Type B pancreatic cell (in vitro differentiated cells): Measurements from ENCODE around the gene KLRC4. TPM values are rescaled to one million over a fixed set of nuclear protein-coding genes. Genes with fewer than 3 reads are reported as not detected.
"Not testable (repeated sequence)": the region's sequence is repeated elsewhere in the genome, so short reads cannot be mapped to it uniquely, and the experiment has no call there.

Experiments
- DNase-seq: peaks from one replicate; pipeline ENCODE4 v3.0.0; 2021; ENCODE audit warnings: mixed read lengths; ENCODE audit not compliant: unreplicated experiment; ENCODE audit errors: extremely low spot score
- H3K27ac Mint-ChIP-seq: 2 replicates; pipeline ENCODE4 v1.8.0; 2021; ENCODE audit warnings: mild to moderate bottlenecking, mixed read lengths
- H3K27me3 Mint-ChIP-seq: 2 replicates; pipeline ENCODE4 v1.8.0; 2021; ENCODE audit warnings: mixed read lengths
- H3K36me3 Mint-ChIP-seq: 2 replicates; pipeline ENCODE4 v1.8.0; 2021; ENCODE audit warnings: mixed read lengths
- H3K4me1 Mint-ChIP-seq: one replicate; pipeline ENCODE4 v1.8.0; 2021; ENCODE audit warnings: mixed read lengths; ENCODE audit not compliant: unreplicated experiment
- H3K4me3 Mint-ChIP-seq: 2 replicates; pipeline ENCODE4 v1.8.0; 2021; ENCODE audit warnings: mild to moderate bottlenecking, mixed read lengths
- H3K9me3 Mint-ChIP-seq: 2 replicates; pipeline ENCODE4 v1.8.0; 2021; ENCODE audit warnings: mixed read lengths
- total RNA-seq: library from RNA; stranded (reverse); gene quantifications from 2 replicates; pipeline ENCODE4 v1.2.1, GENCODE V29; 2021; ENCODE audit warnings: low replicate concordance
- TF ChIP-seq, protein P1 (sequence below): fragments of 200-600 bp; sonication (generic); conservative IDR thresholded peaks from 2 replicates; pipeline ENCODE4 v1.5.0; 2021; ENCODE audit warnings: antibody characterized with exemption, mild to moderate bottlenecking

Gene KLRC4
- total RNA-seq, 1 donor from 2014 or later, result not detected

DNA sequence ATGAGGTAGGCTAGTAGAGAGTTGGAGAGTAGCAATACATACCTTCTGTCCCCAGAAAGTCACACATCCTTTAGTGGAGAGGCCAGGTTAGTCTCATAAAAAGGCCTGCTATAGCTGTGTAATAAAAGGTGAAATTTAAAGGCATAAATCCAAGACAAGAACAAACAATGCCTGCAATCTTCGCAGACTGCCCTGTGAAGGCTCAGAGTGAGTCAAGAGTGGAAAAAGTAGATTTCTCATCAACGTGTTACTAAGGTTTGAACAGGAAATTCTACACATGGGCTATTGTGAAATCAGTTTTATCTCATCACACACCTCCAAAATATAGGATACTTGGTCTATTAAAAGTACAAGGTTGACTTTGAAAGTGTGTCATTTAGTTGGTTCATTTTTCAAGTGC lies 43.6 kb upstream of the KLRC4 start, which contains the start of gene KLRC1:
KLRC1 (minus strand) TSS at position 222 of the 400 bp plus-strand sequence. CDS start 2,221 bp downstream, outside the sequence.
- Mint-ChIP-seq H3K36me3 (peaks cover 3% of the 10 kb centered on the region), H3K9me3 (peaks cover 24% of the 10 kb centered on the region), H3K4me1 (no peaks in the 10 kb centered on the region), H3K27me3 (peaks cover 3% of the 10 kb centered on the region), H3K27ac (no peak within 1 kb of the TSS), H3K4me3 (no peak within 1 kb of the TSS)
- DNase-seq, result no peak
- TF ChIP-seq, protein P1, sequence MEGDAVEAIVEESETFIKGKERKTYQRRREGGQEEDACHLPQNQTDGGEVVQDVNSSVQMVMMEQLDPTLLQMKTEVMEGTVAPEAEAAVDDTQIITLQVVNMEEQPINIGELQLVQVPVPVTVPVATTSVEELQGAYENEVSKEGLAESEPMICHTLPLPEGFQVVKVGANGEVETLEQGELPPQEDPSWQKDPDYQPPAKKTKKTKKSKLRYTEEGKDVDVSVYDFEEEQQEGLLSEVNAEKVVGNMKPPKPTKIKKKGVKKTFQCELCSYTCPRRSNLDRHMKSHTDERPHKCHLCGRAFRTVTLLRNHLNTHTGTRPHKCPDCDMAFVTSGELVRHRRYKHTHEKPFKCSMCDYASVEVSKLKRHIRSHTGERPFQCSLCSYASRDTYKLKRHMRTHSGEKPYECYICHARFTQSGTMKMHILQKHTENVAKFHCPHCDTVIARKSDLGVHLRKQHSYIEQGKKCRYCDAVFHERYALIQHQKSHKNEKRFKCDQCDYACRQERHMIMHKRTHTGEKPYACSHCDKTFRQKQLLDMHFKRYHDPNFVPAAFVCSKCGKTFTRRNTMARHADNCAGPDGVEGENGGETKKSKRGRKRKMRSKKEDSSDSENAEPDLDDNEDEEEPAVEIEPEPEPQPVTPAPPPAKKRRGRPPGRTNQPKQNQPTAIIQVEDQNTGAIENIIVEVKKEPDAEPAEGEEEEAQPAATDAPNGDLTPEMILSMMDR, result no peak

DNA sequence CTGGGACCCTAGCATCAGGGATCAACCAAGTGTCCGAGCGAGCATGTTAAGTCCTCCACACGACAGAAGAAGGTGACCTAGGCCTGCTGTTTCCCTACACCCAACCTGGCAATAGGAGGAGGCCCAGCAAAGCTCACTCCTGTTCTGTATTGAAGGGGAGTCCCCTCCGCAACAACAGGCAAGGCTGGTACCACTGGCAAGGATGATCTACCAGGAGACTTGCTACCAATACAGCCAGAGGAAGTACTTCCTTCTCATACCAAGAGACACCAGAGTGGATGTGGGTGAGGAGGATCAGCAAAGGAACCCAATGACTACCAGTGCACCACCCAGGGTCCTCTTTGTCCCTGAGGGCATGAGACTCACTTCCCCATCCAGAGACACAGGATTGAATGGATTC lies 38.7 kb upstream of the KLRC4 start:
- Mint-ChIP-seq H3K4me1 (no peaks in the 10 kb centered on the region), H3K4me3 (no peak overlapping the region), H3K27me3 (no peaks in the 10 kb centered on the region), H3K9me3 (no peaks in the 10 kb centered on the region), H3K36me3 (no peaks in the 10 kb centered on the region), H3K27ac (no peak overlapping the region)
- TF ChIP-seq, protein P1, result no peak
- DNase-seq, result no peak

DNA sequence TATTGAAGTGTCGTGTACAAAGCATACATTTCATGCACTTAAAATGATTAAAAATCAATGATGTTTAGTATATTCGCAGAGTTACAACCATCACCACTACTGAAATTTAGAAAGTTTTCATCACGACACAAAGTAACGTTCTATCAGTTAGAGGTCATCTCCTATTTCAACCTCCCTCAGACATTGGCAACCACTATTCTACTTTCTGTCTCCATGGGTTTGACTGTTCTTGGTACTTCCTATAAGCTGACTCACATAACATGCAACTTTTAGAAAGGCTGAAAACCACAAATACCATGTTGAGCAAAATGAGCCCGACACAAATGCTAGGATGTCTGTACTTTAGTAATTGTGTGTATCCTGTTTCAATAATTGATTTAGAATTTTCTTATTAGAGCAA lies 36.5 kb upstream of the KLRC4 start:
- H3K4me3 Mint-ChIP-seq, H3K9me3 Mint-ChIP-seq, DNase-seq, H3K36me3 Mint-ChIP-seq, H3K27me3 Mint-ChIP-seq, H3K4me1 Mint-ChIP-seq, H3K27ac Mint-ChIP-seq: not testable (repeated sequence)

DNA sequence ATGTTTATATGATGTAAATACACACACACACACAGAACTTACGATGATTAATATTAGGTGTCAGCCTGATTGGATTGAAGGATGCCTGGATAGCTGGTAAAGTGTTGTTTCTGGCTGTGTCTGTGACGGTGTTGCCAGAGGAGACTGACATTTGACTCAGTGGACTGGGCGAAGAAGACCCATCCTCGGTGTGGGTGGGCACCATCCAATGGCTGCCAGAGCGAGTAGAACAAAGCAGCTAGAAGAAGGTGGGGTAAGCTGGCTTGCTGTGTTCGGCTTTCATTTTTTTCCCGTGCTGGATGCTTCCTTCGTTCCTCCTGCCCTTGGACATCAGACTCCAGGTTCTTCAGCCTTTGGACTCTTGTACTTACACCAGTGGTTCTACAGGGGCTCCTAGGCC lies 31.6 kb upstream of the KLRC4 start:
- not testable (repeated sequence) for H3K9me3 Mint-ChIP-seq, H3K4me3 Mint-ChIP-seq, H3K27ac Mint-ChIP-seq, H3K27me3 Mint-ChIP-seq, H3K4me1 Mint-ChIP-seq, DNase-seq, H3K36me3 Mint-ChIP-seq

DNA sequence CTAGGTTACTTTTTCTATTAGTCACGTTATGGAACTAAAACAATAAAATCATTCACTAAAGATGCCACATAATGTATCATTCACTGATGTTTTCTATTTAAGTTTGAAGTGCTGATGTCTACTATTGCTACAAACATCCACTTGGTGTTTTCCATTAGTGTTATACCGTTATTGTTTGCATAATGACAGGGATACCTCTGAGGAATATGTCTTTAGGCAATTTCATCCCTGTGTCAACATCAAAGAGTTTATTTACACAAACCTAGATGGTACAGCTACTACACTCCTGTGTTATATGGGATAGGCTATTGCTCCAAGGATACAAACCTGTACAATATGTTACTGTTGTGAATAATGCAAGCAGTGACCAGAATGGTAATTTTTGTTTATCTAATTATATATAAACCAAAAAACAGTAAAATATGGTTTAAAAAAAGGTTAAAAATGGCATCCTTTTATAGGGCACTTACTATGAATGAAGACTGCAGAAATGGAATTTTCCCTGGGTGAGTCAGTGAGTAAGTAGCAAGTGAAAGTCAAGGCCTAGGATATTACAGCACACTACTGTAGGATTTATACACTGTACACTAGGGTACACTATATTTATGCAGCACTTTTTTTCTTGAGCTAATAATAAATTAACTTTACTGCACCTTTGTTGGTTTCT lies 30.2 kb upstream of the KLRC4 start:
- not testable (repeated sequence) for H3K27ac Mint-ChIP-seq, DNase-seq, H3K36me3 Mint-ChIP-seq, H3K4me1 Mint-ChIP-seq, H3K4me3 Mint-ChIP-seq, H3K9me3 Mint-ChIP-seq, H3K27me3 Mint-ChIP-seq

DNA sequence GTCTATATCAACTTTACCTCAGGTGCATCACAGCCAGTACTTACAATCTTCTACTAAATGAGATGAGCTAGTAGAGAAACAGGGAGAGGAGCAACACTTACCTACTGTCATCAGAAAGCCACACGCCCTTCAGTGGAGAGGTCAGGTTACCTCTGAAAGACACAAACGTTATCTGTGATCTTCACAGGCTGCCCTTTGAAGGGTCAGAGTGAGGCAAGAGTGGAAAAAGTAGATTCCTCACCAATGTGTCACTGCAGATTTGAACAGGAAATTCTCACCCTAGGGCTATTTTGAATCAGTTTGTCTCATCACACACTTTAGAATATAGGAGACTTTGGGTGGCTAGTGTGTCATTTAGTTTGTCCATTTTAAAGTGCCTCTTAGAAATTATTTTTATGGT lies 28.0 kb upstream of the KLRC4 start:
- not testable (repeated sequence) for H3K27me3 Mint-ChIP-seq, H3K9me3 Mint-ChIP-seq, DNase-seq, H3K4me1 Mint-ChIP-seq, H3K27ac Mint-ChIP-seq, H3K4me3 Mint-ChIP-seq, H3K36me3 Mint-ChIP-seq

DNA sequence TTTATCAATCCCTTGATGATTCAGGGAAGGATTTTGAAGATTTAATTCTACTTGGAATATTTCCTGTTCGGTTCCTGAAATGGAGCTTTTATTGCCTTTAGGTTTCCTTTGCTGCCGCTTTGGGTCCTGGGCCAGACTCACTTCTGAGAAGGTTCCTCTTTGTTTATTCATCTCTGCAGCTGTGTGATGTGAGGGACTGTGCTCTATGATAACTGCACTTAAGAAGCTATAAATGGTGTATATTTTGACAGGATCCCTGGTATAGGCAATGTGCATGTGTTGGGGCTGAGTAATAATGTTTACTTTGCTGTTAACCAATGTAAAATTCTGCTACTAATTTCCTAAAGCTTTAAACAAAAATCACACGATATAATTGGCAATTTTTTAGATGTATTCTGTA lies 26.3 kb upstream of the KLRC4 start, which contains the start of gene KLRC2:
KLRC2 (minus strand) TSS at position 195 of the 400 bp plus-strand sequence; CDS start at position 171, 24 bp downstream.
- H3K27me3 Mint-ChIP-seq, H3K27ac Mint-ChIP-seq, H3K9me3 Mint-ChIP-seq, H3K36me3 Mint-ChIP-seq, DNase-seq, H3K4me1 Mint-ChIP-seq, H3K4me3 Mint-ChIP-seq: not testable (repeated sequence)

DNA sequence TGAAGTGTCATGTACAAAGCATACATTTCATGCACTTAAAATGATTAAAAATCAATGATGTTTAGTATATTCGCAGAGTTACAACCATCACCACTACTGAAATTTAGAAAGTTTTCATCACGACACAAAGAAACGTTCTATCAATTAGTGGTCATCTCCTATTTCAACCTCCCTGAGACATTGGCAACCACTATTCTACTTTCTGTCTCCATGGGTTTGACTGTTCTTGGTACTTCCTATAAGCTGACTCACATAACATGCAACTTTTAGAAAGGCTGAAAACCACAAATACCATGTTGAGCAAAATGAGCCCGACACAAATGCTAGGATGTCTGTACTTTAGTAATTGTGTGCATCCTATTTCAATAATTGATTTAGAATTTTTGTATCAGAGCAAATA lies 21.1 kb upstream of the KLRC4 start:
- not testable (repeated sequence) for H3K9me3 Mint-ChIP-seq, H3K4me1 Mint-ChIP-seq, H3K27me3 Mint-ChIP-seq, H3K27ac Mint-ChIP-seq, H3K36me3 Mint-ChIP-seq, DNase-seq, H3K4me3 Mint-ChIP-seq

DNA sequence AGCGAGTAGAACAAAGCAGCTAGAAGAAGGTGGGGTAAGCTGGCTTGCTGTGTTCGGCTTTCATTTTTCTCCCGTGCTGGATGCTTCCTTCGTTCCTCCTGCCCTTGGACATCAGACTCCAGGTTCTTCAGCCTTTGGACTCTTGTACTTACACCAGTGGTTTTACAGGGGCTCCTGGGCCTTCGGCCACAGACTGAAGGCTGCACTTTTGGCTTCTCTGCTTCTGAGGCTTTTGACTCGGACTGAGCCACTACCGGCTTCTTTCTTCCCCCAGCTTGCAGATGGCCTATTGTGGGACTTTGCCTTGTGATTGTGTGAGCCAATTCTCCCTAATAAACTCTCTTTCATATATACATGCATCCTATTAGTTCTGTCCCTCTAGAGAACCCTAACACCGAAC lies 16.4 kb upstream of the KLRC4 start:
- not testable (repeated sequence) for DNase-seq, H3K4me3 Mint-ChIP-seq, H3K27me3 Mint-ChIP-seq, H3K9me3 Mint-ChIP-seq, H3K36me3 Mint-ChIP-seq, H3K27ac Mint-ChIP-seq, H3K4me1 Mint-ChIP-seq

DNA sequence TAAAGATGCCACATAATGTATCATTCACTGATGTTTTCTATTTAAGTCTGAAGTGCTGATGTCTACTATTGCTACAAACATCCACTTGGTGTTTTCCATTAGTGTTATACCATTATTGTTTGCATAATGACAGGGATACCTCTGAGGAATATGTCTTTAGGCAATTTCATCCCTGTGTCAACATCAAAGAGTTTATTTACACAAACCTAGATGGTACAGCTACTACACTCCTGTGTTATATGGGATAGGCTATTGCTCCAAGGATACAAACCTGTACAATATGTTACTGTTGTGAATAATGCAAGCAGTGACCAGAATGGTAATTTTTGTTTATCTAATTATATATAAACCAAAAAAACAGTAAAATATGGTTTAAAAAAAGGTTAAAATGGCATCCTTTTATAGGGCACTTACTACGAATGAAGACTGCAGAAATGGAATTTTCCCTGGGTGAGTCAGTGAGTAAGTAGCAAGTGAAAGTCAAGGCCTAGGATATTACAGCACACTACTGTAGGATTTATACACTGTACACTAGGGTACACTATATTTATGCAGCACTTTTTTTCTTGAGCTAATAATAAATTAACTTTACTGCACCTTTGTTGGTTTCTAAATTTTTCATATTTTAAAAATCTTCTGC lies 14.8 kb upstream of the KLRC4 start:
- H3K27ac Mint-ChIP-seq, DNase-seq, H3K36me3 Mint-ChIP-seq, H3K9me3 Mint-ChIP-seq, H3K27me3 Mint-ChIP-seq, H3K4me3 Mint-ChIP-seq, H3K4me1 Mint-ChIP-seq: not testable (repeated sequence)

DNA sequence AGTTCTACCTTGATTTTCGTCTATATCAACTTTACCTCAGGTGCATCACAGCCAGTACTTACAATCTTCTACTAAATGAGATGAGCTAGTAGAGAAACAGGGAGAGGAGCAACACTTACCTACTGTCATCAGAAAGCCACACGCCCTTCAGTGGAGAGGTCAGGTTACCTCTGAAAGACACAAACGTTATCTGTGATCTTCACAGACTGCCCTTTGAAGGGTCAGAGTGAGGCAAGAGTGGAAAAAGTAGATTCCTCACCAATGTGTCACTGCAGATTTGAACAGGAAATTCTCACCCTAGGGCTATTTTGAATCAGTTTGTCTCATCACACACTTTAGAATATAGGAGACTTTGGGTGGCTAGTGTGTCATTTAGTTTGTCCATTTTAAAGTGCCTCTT lies 12.6 kb upstream of the KLRC4 start:
- H3K36me3 Mint-ChIP-seq, H3K27me3 Mint-ChIP-seq, H3K9me3 Mint-ChIP-seq, DNase-seq, H3K4me1 Mint-ChIP-seq, H3K4me3 Mint-ChIP-seq, H3K27ac Mint-ChIP-seq: not testable (repeated sequence)

DNA sequence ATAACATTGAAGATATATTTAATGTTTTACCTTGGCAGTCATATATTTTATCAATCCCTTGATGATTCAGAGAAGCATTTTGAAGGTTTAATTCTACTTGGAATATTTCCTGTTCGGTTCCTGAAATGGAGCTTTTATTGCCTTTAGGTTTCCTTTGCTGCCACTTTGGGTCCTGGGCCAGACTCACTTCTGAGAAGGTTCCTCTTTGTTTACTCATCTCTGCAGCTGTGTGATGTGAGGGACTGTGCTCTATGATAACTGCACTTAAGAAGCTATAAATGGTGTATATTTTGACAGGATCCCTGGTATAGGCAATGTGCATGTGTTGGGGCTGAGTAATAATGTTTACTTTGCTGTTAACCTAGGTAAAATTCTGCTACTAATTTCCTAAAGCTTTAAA lies 10.8 kb upstream of the KLRC4 start, which contains the start of gene KLRC3:
KLRC3 (minus strand) TSS at position 262 of the 400 bp plus-strand sequence; CDS start at position 217, 45 bp downstream.
- not testable (repeated sequence) for H3K36me3 Mint-ChIP-seq, H3K4me1 Mint-ChIP-seq, H3K4me3 Mint-ChIP-seq, DNase-seq, H3K9me3 Mint-ChIP-seq, H3K27ac Mint-ChIP-seq, H3K27me3 Mint-ChIP-seq
